ENCODE results near the gene CDH8. TPM values are rescaled to one million over a fixed set of nuclear protein-coding genes. Genes with fewer than 3 reads are reported as not detected.

CDH8 gene
- total RNA-seq, 4 donors from 2014 or later: not detected

DNA sequence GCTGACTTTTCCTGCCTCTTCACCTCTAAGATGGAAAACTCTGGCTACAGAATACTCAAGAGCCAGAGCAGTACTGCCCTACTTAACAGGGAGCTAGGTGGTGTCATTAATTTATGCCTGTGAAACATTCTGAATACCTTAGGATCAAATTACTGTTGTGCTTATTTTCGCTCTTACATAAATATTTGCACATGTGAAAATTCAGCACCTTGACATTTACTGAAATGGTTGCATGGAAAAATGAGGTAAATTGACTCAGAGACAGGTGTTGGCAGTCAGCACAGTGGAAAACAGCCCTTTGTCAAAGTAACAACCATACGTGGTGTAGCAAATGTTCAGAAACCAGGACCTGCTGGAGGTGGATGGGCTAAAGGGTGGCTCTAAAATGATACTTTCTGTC lies 193.6 kb downstream of the CDH8 start:
- no peak for ATAC-seq (ENCODE audit: low FRiP score)
- no peak for DNase-seq (ENCODE audit: low spot score)
- TF ChIP-seq, protein P1, sequence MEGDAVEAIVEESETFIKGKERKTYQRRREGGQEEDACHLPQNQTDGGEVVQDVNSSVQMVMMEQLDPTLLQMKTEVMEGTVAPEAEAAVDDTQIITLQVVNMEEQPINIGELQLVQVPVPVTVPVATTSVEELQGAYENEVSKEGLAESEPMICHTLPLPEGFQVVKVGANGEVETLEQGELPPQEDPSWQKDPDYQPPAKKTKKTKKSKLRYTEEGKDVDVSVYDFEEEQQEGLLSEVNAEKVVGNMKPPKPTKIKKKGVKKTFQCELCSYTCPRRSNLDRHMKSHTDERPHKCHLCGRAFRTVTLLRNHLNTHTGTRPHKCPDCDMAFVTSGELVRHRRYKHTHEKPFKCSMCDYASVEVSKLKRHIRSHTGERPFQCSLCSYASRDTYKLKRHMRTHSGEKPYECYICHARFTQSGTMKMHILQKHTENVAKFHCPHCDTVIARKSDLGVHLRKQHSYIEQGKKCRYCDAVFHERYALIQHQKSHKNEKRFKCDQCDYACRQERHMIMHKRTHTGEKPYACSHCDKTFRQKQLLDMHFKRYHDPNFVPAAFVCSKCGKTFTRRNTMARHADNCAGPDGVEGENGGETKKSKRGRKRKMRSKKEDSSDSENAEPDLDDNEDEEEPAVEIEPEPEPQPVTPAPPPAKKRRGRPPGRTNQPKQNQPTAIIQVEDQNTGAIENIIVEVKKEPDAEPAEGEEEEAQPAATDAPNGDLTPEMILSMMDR (IDR thresholded peaks at IDR 0.05): no peak

DNA sequence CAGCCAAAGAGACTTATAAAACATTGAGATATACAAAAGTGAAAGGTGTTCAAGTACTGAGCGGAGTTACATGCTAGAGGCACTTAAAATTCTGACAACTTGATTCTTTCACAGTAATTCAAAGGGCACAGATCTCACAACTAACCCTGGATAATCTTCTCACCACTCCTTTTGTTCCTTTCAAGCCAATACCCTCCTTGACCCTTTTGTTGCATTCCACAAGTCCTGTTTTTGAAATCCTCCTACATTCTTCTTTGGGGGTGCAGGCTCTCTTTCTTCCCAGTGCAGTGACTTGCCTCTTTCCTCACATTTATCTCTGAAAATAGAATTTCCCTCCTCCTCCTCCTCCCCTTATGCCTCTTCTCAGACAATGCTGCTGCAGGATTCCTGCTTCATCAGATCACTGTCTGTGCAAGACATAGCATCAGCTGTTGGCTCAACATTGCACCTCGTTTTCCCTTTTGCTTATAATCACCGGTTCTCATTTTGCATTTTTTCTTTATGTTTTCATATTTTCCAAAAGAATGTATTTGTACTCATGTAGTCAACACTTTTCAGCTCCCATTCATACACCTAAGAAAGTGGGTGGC lies 199.3 kb downstream of the CDH8 start:
- ATAC-seq (ENCODE audit: low FRiP score) (no peak), DNase-seq (ENCODE audit: low spot score) (no peak)
- TF ChIP-seq, protein P1 (IDR thresholded peaks at IDR 0.05): no peak

DNA sequence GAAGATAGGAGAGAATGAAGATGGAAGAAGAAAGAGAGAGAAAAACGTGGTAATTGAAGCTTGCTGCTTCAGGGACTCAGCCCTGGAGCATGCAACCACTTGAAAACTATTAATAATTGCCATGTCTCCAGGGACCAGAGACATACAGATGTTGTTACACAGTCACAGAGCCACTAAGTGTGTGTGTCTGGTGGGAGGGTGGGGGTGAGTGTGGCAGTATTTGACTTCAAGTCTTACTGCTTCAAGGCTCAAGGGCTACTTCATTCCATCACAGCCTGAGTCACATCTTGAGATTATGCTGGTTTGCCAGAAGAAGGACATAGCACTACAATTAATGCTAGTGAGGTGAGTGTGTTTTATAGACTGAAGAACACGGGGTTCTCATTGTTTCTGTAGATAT lies 202.2 kb downstream of the CDH8 start:
- no peak for ATAC-seq (ENCODE audit: low FRiP score)
- TF ChIP-seq, protein P1 (IDR thresholded peaks at IDR 0.05): no peak
- no peak for DNase-seq (ENCODE audit: low spot score)

DNA sequence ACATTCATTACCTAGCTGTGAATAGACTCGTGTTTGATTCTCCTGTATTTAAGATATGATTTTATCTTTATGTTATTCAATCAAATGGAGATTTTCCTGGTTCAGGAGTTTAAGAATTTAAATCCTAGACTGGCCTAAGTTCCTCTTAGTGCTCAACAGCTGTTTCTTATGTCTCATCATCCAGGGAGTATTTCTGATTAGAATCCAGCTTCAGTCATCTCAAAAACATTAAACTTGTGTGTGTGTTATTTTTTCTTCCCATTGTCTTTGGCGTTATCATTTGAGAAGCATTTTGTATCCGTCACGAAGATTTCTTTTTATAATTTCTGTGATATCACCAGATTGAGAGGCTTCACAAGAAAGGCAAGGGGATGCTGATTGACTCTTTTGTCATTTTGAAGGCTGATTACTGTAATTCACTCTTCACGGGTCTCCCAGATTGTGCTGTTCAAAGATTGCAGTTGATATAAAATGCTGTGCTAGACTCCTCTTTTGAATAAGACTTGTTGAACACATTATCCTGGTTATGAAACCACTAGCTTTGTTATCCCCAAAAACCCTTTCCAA lies 204.8 kb downstream of the CDH8 start:
- TF ChIP-seq, protein P1 (IDR thresholded peaks at IDR 0.05): no peak
- ATAC-seq (ENCODE audit: low FRiP score): no peak
- DNase-seq (ENCODE audit: low spot score): no peak

DNA sequence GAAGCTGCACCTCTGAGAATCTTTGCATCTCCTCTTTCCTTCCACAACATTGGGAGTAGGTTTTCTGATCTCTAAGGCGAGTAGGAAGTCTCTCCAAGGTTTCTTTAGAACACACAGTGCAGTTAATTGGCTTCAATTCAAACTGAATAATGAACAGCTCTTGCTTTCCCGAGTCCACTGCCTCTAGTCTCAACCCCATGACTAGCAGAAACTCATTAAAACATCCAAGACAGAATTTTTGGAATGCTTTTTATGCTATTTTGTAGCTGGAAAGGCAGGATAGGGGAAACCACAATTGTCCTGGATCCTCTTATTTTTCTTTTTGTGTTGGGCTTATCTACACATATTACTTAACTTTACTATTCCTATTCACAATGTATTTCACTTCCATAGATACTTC lies 206.6 kb downstream of the CDH8 start:
- TF ChIP-seq, protein P1 (IDR thresholded peaks at IDR 0.05): no peak
- no peak for ATAC-seq (ENCODE audit: low FRiP score)

DNA sequence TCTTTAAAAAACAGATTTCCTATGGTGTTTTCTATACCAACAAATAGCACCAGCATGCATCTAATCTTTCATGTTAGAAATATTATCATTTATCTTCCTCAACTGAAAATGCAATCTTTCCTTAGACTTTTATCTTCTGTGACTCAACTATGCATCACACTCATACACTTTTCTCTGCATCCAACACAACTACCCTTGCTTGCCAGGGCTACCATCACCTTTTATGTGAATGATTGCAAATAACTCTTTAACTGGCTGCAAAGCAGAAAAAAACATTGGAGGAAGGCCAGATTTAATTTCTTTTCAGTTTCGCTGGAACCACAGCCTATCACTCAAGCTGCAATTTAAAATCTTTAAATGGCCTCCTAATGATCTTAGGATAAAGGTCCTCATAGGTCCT lies 212.9 kb downstream of the CDH8 start:
- no peak for DNase-seq (ENCODE audit: low spot score)
- TF ChIP-seq, protein P1 (IDR thresholded peaks at IDR 0.05): no peak

More for the DNA sequence above, 206.6 kb downstream of the CDH8 start:
- DNase-seq (ENCODE audit: low spot score): no peak

DNA sequence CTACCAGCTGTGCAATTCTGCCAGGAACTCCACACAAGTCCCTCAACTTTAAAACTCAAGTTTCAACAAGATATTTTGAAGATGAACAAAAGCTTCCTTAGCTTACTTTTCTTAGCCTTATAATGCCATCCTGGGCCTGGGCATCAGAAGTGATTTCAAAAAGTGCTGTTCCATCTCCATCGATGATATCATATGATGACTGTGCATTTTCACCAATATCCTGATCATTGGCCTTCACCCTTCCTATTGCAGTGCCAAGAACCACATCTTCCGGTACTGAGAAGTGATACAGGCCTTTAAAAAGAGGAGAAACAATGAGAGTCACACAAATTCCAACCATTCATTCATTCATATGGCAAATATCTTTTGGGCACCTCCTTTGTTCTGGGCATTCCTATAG lies 215.4 kb downstream of the CDH8 start:
- ATAC-seq (ENCODE audit: low FRiP score) (no peak), DNase-seq (ENCODE audit: low spot score) (no peak)
- TF ChIP-seq, protein P1 (IDR thresholded peaks at IDR 0.05): no peak

More for the DNA sequence above, 212.9 kb downstream of the CDH8 start:
- no peak for ATAC-seq (ENCODE audit: low FRiP score)

All from omental fat pad (tissue), 4 donors.